ENCODE results near the gene RSPH10B. TPM values are rescaled to one million over a fixed set of nuclear protein-coding genes. Genes with fewer than 3 reads are reported as not detected.
"Not testable (repeated sequence)": the region's sequence is repeated elsewhere in the genome, so short reads cannot be mapped to it uniquely, and the experiment has no call there.

Gene RSPH10B
- 0.20 TPM in 1 of 2 replicates, not detected in the other for total RNA-seq
- total RNA-seq (2013): 0.42 TPM
- 0.07 and 0.09 TPM in 2 replicates for polyA plus RNA-seq
- 0.69 TPM in 1 of 2 replicates, not detected in the other for polyA minus RNA-seq

DNA sequence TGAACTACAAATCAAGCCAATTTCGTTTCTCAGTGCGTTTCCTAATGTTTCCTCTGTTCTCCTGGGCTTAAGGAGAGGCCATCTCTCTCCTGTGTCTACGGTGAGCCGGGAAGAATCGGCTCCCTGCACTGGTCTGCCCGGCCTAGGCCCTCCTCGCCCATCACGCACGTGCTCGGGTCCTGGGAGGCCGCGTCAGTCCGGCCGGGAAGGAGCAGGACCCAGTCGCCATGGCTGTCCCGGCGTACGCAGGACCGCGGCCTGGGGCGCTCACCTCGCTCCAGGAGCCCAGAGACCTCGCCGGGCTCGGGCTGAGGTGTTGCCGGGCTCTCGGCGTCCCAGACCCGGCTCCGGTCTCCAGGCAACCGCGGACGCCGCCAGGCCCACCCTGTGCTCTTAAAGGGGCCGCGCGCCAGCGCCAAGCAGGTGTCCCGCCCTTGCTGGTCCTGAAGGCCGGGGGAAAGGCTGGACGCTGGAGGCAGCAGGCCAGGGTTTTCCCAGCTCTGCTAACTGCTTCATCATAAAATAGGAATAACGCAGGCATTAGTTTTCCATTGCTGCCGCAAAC lies at the start of gene RSPH10B:
Gene RSPH10B, minus strand, starts transcription at position 343 of the 565 bp plus-strand sequence. CDS start 3,573 bp downstream, outside the sequence.
- H3K27me3 Mint-ChIP-seq; H4K20me1 ChIP-seq (ENCODE audit: control insufficient read depth, insufficient read depth, low read length, poor library complexity, severe bottlenecking); H3K9ac ChIP-seq (ENCODE audit: low read length); H3K9me3 ChIP-seq (ENCODE audit: control extremely low read depth in 1 of 3, control insufficient read depth in 2 of 3, insufficient read depth in 1 of 3, low read length in 2 of 3); H3K4me2 ChIP-seq (replicated peaks; ENCODE audit: low read depth, low read length, poor library complexity, severe bottlenecking); DNase-seq; H3K36me3 ChIP-seq (replicated peaks in 1 of 2; ENCODE audit: control extremely low read depth in 1 of 2, control insufficient read depth in 1 of 2, extremely low read depth in 1 of 2, insufficient read depth in 2 of 2, low read length in 1 of 2); CTCF ChIA-PET; H3K4me3 Mint-ChIP-seq; H3K27me3 ChIP-seq (replicated peaks in 1 of 4; ENCODE audit: control extremely low read depth in 1 of 4, control insufficient read depth in 3 of 4, insufficient read depth in 4 of 4, low read length in 3 of 4); H3K27ac Mint-ChIP-seq; H3K4me1 ChIP-seq (ENCODE audit: control insufficient read depth in 2 of 2, insufficient read depth in 2 of 2, low read length in 2 of 2); H3K79me2 ChIP-seq (ENCODE audit: control insufficient read depth, insufficient read depth, low read length); H3K9me3 Mint-ChIP-seq (ENCODE audit: insufficient read depth); ATAC-seq (ENCODE audit: low read depth); H3K4me3 ChIP-seq (ENCODE audit: control extremely low read depth in 1 of 5, extremely low read depth in 1 of 5, insufficient read depth in 1 of 5, low read depth in 2 of 5, low read length in 4 of 5); H3K4me1 Mint-ChIP-seq; intact Hi-C loops (cut with micrococcal nuclease); H3K27ac ChIP-seq (ENCODE audit: low read length in 2 of 2); H2AFZ ChIP-seq (ENCODE audit: insufficient read depth, low read depth, low read length, poor library complexity, severe bottlenecking); POLR2A ChIA-PET: not testable (repeated sequence)
- WGBS (ENCODE audit: insufficient coverage): 42% methylated on average over 10 of the region's 43 CpGs

DNA sequence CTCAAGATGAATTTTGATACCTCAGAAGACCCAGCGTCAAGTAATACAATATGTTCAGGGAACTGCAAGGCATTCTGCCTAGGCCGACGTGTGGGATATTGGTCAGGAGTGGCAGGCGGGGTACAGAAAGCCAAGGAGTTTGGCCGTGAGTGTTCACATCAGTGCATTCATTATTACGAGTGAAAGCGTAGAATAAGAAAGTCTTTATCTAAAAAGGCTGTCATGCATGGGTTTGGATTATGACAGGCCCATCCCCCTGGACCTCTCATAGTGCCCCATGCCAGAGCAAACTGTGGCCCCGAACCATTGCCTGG lies 46.1 kb upstream of the RSPH10B start:
- no peak overlapping the region for H3K4me2 ChIP-seq (replicated peaks; ENCODE audit: low read depth, low read length, poor library complexity, severe bottlenecking)
- no peak overlapping the region for H3K27ac ChIP-seq (ENCODE audit: low read length in 2 of 2)
- H3K9me3 ChIP-seq (ENCODE audit: control extremely low read depth in 1 of 3, control insufficient read depth in 2 of 3, insufficient read depth in 1 of 3, low read length in 2 of 3): no peaks in the 10 kb centered on the region
- WGBS (ENCODE audit: insufficient coverage): 89% methylated on average over 7 of the region's 8 CpGs
- H3K4me1 Mint-ChIP-seq: peaks cover 13% of the 10 kb centered on the region
- ChIA-PET POLR2A (interaction anchor here (0.5 kb wide), 1 partner anchor 41 kb away, joined by 3 read pairs; no protein-coding TSS in a partner anchor), CTCF (no interaction called here)
- H3K9me3 Mint-ChIP-seq (ENCODE audit: insufficient read depth): no peaks in the 10 kb centered on the region
- ATAC-seq (ENCODE audit: low read depth): no peak
- no peak for DNase-seq
- H3K27ac Mint-ChIP-seq: peak overlapping the region; percentile 66
- H3K36me3 ChIP-seq (replicated peaks in 1 of 2; ENCODE audit: control extremely low read depth in 1 of 2, control insufficient read depth in 1 of 2, extremely low read depth in 1 of 2, insufficient read depth in 2 of 2, low read length in 1 of 2): peaks cover 6 to 47% of the 10 kb centered on the region in 2 experiments
- no peak overlapping the region for H2AFZ ChIP-seq (ENCODE audit: insufficient read depth, low read depth, low read length, poor library complexity, severe bottlenecking)
- TF ChIP-seq CTCF (IDR thresholded peaks at IDR 0.05): no peak
- TF ChIP-seq EZH2 (IDR thresholded peaks at IDR 0.05; ENCODE audit: borderline replicate concordance, insufficient read depth, low read depth, low read length, poor library complexity, severe bottlenecking): no peak
- no peak overlapping the region for H3K4me3 ChIP-seq (ENCODE audit: control extremely low read depth in 1 of 5, extremely low read depth in 1 of 5, insufficient read depth in 1 of 5, low read depth in 2 of 5, low read length in 4 of 5)
- H3K79me2 ChIP-seq (ENCODE audit: control insufficient read depth, insufficient read depth, low read length): peaks cover 23% of the 10 kb centered on the region
- no peak overlapping the region for H3K9ac ChIP-seq (ENCODE audit: low read length)
- H3K27me3 Mint-ChIP-seq: no peaks in the 10 kb centered on the region
- H3K27me3 ChIP-seq (replicated peaks in 1 of 4; ENCODE audit: control extremely low read depth in 1 of 4, control insufficient read depth in 3 of 4, insufficient read depth in 4 of 4, low read length in 3 of 4): no peaks in the 10 kb centered on the region
- H4K20me1 ChIP-seq (ENCODE audit: control insufficient read depth, insufficient read depth, low read length, poor library complexity, severe bottlenecking): no peaks in the 10 kb centered on the region
- H3K4me3 Mint-ChIP-seq: no peak overlapping the region
- intact Hi-C loops (cut with micrococcal nuclease): no loop called here
- H3K4me1 ChIP-seq (ENCODE audit: control insufficient read depth in 2 of 2, insufficient read depth in 2 of 2, low read length in 2 of 2): no peaks in the 10 kb centered on the region

All from B cell (primary cell).